ENCODE results near the gene ZNF286A. TPM values are rescaled to one million over a fixed set of nuclear protein-coding genes. Genes with fewer than 3 reads are reported as not detected.

ZNF286A gene
- polyA plus RNA-seq, 1 donor (not counting 4 experiments of a cell fraction or from before 2014, with no cell fraction given), result 19.5 TPM

GRCh38 chr17:15740570-15741120, 41.1 kb downstream of the ZNF286A start:
- Histone ChIP-seq H3K9me3 (ENCODE audit: control insufficient read depth, low read depth, low read length) (no peaks in the 10 kb centered on the region), H3K9ac (ENCODE audit: control insufficient read depth, extremely low read depth, insufficient read depth, low read length) (no peak overlapping the region), H2AFZ (ENCODE audit: control insufficient read depth, low read length) (no peak overlapping the region), H3K79me2 (ENCODE audit: control insufficient read depth, insufficient read depth, low read length) (no peaks in the 10 kb centered on the region), H3K27me3 (ENCODE audit: control insufficient read depth, extremely low read depth, insufficient read depth, low read length) (peaks cover 3% of the 10 kb centered on the region), H3K4me1 (ENCODE audit: control insufficient read depth, extremely low read depth, insufficient read depth, low read length) (no peaks in the 10 kb centered on the region), H4K20me1 (ENCODE audit: control insufficient read depth, extremely low read depth, insufficient read depth, low read length) (no peaks in the 10 kb centered on the region), H3K4me3 (ENCODE audit: control insufficient read depth in 2 of 3, extremely low read depth in 1 of 3, insufficient read depth in 2 of 3, low read depth in 1 of 3, low read length in 3 of 3) (no peak overlapping the region), H3K27ac (ENCODE audit: control insufficient read depth, insufficient read depth, low read length) (no peak overlapping the region), H3K36me3 (ENCODE audit: control insufficient read depth in 2 of 2, extremely low read depth in 1 of 2, insufficient read depth in 2 of 2, low read length in 2 of 2) (no peaks in the 10 kb centered on the region), H3K9me1 (ENCODE audit: control insufficient read depth, extremely low read depth, insufficient read depth, low read length) (no peaks in the 10 kb centered on the region), H3K4me2 (ENCODE audit: control insufficient read depth, extremely low read depth, insufficient read depth, low read depth, low read length) (no peak overlapping the region)
- no peak for FAIRE-seq
- TF ChIP-seq, protein P1, sequence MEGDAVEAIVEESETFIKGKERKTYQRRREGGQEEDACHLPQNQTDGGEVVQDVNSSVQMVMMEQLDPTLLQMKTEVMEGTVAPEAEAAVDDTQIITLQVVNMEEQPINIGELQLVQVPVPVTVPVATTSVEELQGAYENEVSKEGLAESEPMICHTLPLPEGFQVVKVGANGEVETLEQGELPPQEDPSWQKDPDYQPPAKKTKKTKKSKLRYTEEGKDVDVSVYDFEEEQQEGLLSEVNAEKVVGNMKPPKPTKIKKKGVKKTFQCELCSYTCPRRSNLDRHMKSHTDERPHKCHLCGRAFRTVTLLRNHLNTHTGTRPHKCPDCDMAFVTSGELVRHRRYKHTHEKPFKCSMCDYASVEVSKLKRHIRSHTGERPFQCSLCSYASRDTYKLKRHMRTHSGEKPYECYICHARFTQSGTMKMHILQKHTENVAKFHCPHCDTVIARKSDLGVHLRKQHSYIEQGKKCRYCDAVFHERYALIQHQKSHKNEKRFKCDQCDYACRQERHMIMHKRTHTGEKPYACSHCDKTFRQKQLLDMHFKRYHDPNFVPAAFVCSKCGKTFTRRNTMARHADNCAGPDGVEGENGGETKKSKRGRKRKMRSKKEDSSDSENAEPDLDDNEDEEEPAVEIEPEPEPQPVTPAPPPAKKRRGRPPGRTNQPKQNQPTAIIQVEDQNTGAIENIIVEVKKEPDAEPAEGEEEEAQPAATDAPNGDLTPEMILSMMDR (optimal IDR thresholded peaks at IDR 0.05 in 1 of 3, IDR thresholded peaks at IDR 0.05 in 1 of 3, conservative IDR thresholded peaks at IDR 0.05 in 1 of 3; ENCODE audit: extremely low read depth in 1 of 3, insufficient read depth in 2 of 3, low read length in 3 of 3), result no peak
- TF ChIP-seq EZH2 (IDR thresholded peaks at IDR 0.05; ENCODE audit: low read length), result no peak
- dilution Hi-C loops (cut with MboI; ENCODE audit: extremely low pct_ligation_motif_present, low sequenced_read_pairs), result no loop called here
- no peak for DNase-seq (ENCODE audit: low read depth, low spot score)

- Histone ChIP-seq H3K4me2 (ENCODE audit: control insufficient read depth, extremely low read depth, insufficient read depth, low read depth, low read length) (no peak overlapping the region), H2AFZ (ENCODE audit: control insufficient read depth, low read length) (no peak overlapping the region), H4K20me1 (ENCODE audit: control insufficient read depth, extremely low read depth, insufficient read depth, low read length) (no peaks in the 10 kb centered on the region), H3K9me1 (ENCODE audit: control insufficient read depth, extremely low read depth, insufficient read depth, low read length) (no peaks in the 10 kb centered on the region), H3K9ac (ENCODE audit: control insufficient read depth, extremely low read depth, insufficient read depth, low read length) (no peak overlapping the region), H3K27me3 (ENCODE audit: control insufficient read depth, extremely low read depth, insufficient read depth, low read length) (peaks cover 3% of the 10 kb centered on the region), H3K4me1 (ENCODE audit: control insufficient read depth, extremely low read depth, insufficient read depth, low read length) (no peaks in the 10 kb centered on the region), H3K4me3 (ENCODE audit: control insufficient read depth in 2 of 3, extremely low read depth in 1 of 3, insufficient read depth in 2 of 3, low read depth in 1 of 3, low read length in 3 of 3) (no peak overlapping the region), H3K36me3 (ENCODE audit: control insufficient read depth in 2 of 2, extremely low read depth in 1 of 2, insufficient read depth in 2 of 2, low read length in 2 of 2) (no peaks in the 10 kb centered on the region), H3K79me2 (ENCODE audit: control insufficient read depth, insufficient read depth, low read length) (no peaks in the 10 kb centered on the region), H3K9me3 (ENCODE audit: control insufficient read depth, low read depth, low read length) (no peaks in the 10 kb centered on the region), H3K27ac (ENCODE audit: control insufficient read depth, insufficient read depth, low read length) (no peak overlapping the region)
- TF ChIP-seq EZH2 (IDR thresholded peaks at IDR 0.05; ENCODE audit: low read length), result no peak
- TF ChIP-seq, protein P1 (optimal IDR thresholded peaks at IDR 0.05 in 1 of 3, IDR thresholded peaks at IDR 0.05 in 1 of 3, conservative IDR thresholded peaks at IDR 0.05 in 1 of 3; ENCODE audit: extremely low read depth in 1 of 3, insufficient read depth in 2 of 3, low read length in 3 of 3), result no peak
- dilution Hi-C loops (cut with MboI; ENCODE audit: extremely low pct_ligation_motif_present, low sequenced_read_pairs), result no loop called here
- DNase-seq (ENCODE audit: low read depth, low spot score) (no peak), FAIRE-seq (no peak)
These were observed 42.1 kb downstream of the ZNF286A start for GRCh38 chr17:15741624-15742023.

Measured in keratinocyte (primary cell).